Activated T-cell treated with anti-CD3 and anti-CD28 coated beads, Interleukin-2, amount 50 U/mL, for 72 hours (primary cell): ENCODE measurements around the gene STK32B. TPM values are rescaled to one million over a fixed set of nuclear protein-coding genes. Genes with fewer than 3 reads are reported as not detected.

Source experiments
- ATAC-seq, 2 donors: fragments of 150-1000 bp; cut with Tn5 transposase; replicated peaks in 1 of 2; 2 replicates each; pipeline ENCODE4 v1.10.0; 2021; ENCODE audit warnings: moderate library complexity in 2 of 2, mild to moderate bottlenecking in 1 of 2
- DNase-seq, 2 donors: peaks; one replicate each; pipeline ENCODE4 v3.0.0; 2021 to 2022; ENCODE audit warnings: mixed read lengths in 1 of 2
- H3K27ac Mint-ChIP-seq: one replicate; pipeline ENCODE4 v1.8.0; 2022; ENCODE audit warnings: mild to moderate bottlenecking, moderate library complexity, mixed read lengths
- H3K27me3 Mint-ChIP-seq: one replicate; pipeline ENCODE4 v1.8.0; 2022; ENCODE audit warnings: low read depth, mixed read lengths
- H3K36me3 Mint-ChIP-seq, 2 donors: one replicate each; pipeline ENCODE4 v1.8.0; 2022; ENCODE audit warnings: mixed read lengths in 2 of 2, mild to moderate bottlenecking in 1 of 2; ENCODE audit not compliant: insufficient read depth in 2 of 2
- H3K4me1 Mint-ChIP-seq: one replicate; pipeline ENCODE4 v1.8.0; 2022; ENCODE audit warnings: low read depth, mixed read lengths
- H3K4me3 Mint-ChIP-seq, 2 donors: one replicate each; pipeline ENCODE4 v1.8.0; 2022; ENCODE audit warnings: mild to moderate bottlenecking in 2 of 2, mixed read lengths in 2 of 2, moderate library complexity in 2 of 2
- H3K9me3 Mint-ChIP-seq, 2 donors: one replicate each; pipeline ENCODE4 v1.8.0; 2022; ENCODE audit warnings: mixed read lengths in 2 of 2
- total RNA-seq, 2 donors: library from RNA; stranded (reverse); gene quantifications; one replicate each; pipeline ENCODE4 v1.2.3, GENCODE V29; 2022

Gene STK32B
- total RNA-seq, 2 donors from 2014 or later, result not detected

GRCh38 chr4:5125321-5125720 is 74.0 kb downstream of the STK32B start:
- DNase-seq, result no peak
- no peak overlapping the region for H3K27ac Mint-ChIP-seq
- H3K9me3 Mint-ChIP-seq, result peaks cover 2 to 3% of the 10 kb centered on the region in 2 donors
- ATAC-seq, result no peak
- H3K27me3 Mint-ChIP-seq, result peaks cover 11% of the 10 kb centered on the region
- no peaks in the 10 kb centered on the region for H3K4me1 Mint-ChIP-seq
- H3K4me3 Mint-ChIP-seq, result no peak overlapping the region
- no peaks in the 10 kb centered on the region for H3K36me3 Mint-ChIP-seq

DNA sequence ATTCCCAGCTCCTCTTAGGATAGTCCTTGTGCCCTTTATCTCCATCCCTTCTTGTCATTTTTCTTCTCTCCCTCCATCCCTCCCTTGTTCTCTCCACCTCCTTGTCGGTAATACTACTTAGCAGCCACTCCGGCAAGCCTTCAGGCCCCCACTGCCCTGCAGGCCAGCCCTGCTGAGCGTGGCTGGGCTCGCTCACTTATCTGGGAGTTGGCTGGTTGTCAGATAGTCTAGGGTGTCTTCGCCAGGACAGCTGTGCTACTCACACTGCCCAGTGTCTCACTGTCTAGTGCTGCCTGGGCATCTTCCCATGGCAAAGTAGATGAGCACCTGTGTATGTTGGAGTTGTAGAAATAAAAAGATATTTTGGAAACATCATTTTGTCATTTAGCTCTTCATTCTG is 75.0 kb downstream of the STK32B start:
- Mint-ChIP-seq H3K9me3 (peaks cover 2 to 3% of the 10 kb centered on the region in 2 donors), H3K27me3 (peaks cover 12% of the 10 kb centered on the region), H3K36me3 (no peaks in the 10 kb centered on the region), H3K27ac (no peak overlapping the region), H3K4me3 (no peak overlapping the region), H3K4me1 (no peaks in the 10 kb centered on the region)
- ATAC-seq (no peak), DNase-seq (no peak)

GRCh38 chr4:5126857-5127256 is 75.6 kb downstream of the STK32B start:
- H3K27ac Mint-ChIP-seq, result no peak overlapping the region
- H3K4me1 Mint-ChIP-seq, result no peaks in the 10 kb centered on the region
- DNase-seq (no peak), ATAC-seq (no peak)
- no peak overlapping the region for H3K4me3 Mint-ChIP-seq
- H3K27me3 Mint-ChIP-seq, result peaks cover 17% of the 10 kb centered on the region
- peaks cover 5 to 7% of the 10 kb centered on the region in 2 donors for H3K9me3 Mint-ChIP-seq
- peaks cover 0 to 2% of the 10 kb centered on the region in 2 donors for H3K36me3 Mint-ChIP-seq

GRCh38 chr4:5127556-5127955 is 76.3 kb downstream of the STK32B start:
- DNase-seq (no peak), ATAC-seq (no peak)
- H3K4me1 Mint-ChIP-seq, result no peaks in the 10 kb centered on the region
- H3K27me3 Mint-ChIP-seq, result peaks cover 17% of the 10 kb centered on the region
- no peak overlapping the region for H3K4me3 Mint-ChIP-seq
- H3K36me3 Mint-ChIP-seq, result peaks cover 0 to 3% of the 10 kb centered on the region in 2 donors
- no peak overlapping the region for H3K27ac Mint-ChIP-seq
- peaks cover 7% of the 10 kb centered on the region in 2 donors for H3K9me3 Mint-ChIP-seq

DNA sequence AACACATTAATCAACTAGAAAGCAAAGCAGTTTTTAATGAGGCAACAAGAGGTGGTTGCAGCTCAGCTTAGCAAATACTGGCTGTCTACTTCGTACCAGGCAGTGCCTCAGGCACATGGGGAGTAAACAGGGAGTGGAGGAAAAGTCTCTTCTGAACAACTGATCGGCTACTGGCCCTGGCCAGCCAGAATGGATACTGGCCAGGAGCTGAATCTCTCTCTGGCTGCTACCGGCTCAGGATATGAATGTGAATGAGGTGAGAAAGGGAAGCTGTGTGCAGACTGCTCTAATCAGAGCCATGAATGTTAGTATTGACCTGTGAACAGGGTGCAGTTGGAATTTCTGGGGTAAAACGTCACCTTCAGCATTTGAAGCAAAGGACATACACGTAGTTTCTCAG is 77.3 kb downstream of the STK32B start:
- ATAC-seq (no peak), DNase-seq (no peak)
- peaks cover 0 to 3% of the 10 kb centered on the region in 2 donors for H3K36me3 Mint-ChIP-seq
- H3K27me3 Mint-ChIP-seq, result peaks cover 17% of the 10 kb centered on the region
- H3K9me3 Mint-ChIP-seq, result peaks cover 7% of the 10 kb centered on the region in 2 donors
- H3K4me3 Mint-ChIP-seq, result no peak overlapping the region
- no peaks in the 10 kb centered on the region for H3K4me1 Mint-ChIP-seq
- H3K27ac Mint-ChIP-seq, result no peak overlapping the region

- Mint-ChIP-seq H3K9me3 (peaks cover 4 to 7% of the 10 kb centered on the region in 2 donors), H3K4me3 (no peak overlapping the region), H3K36me3 (peaks cover 0 to 3% of the 10 kb centered on the region in 2 donors), H3K4me1 (no peaks in the 10 kb centered on the region), H3K27me3 (peaks cover 6% of the 10 kb centered on the region), H3K27ac (no peak overlapping the region)
- ATAC-seq (no peak), DNase-seq (no peak)
Measured at GRCh38 chr4:5133201-5133600, 81.9 kb downstream of the STK32B start.

DNA sequence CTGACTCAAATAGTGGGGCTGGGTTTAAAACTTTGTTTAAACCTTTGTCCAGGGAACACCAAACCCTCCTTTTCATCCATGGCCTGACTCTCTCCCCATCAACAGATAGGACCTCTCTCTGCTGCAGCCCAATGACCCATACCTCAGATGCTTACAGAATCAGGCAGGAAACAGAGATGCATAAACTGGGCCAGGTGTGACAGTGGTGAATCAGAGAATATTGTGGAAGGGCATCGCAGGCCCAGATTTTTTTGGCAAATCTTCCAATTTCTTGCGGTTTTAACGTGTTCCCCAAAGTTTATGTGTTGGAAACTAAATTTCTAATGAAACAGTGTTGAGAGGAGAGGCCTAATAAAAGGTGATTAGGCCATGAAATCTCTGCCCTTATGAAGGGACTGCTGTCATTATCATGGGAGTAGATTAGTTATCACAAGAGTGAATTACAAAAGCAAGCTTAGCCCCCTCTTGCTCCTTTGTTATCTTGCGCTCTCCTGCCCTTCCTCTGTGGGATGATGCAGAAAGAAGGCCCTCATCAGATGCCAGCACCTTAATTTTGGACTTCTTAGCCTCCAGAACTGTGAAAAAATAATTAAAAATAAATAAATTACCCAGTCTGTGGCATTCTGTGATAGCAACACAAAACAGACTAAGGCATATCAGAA is 82.8 kb downstream of the STK32B start:
- H3K27ac Mint-ChIP-seq, result no peak overlapping the region
- H3K4me3 Mint-ChIP-seq, result no peak overlapping the region
- H3K36me3 Mint-ChIP-seq, result peaks cover 0 to 3% of the 10 kb centered on the region in 2 donors
- H3K4me1 Mint-ChIP-seq, result no peaks in the 10 kb centered on the region
- no peak for ATAC-seq
- peaks cover 4 to 11% of the 10 kb centered on the region in 2 donors for H3K9me3 Mint-ChIP-seq
- no peak for DNase-seq
- H3K27me3 Mint-ChIP-seq, result peaks cover 6% of the 10 kb centered on the region

GRCh38 chr4:5134620-5135019 is 83.3 kb downstream of the STK32B start:
- DNase-seq, result no peak
- Mint-ChIP-seq H3K4me1 (no peaks in the 10 kb centered on the region), H3K9me3 (peaks cover 4 to 11% of the 10 kb centered on the region in 2 donors), H3K36me3 (peaks cover 0 to 3% of the 10 kb centered on the region in 2 donors), H3K27ac (no peak overlapping the region), H3K4me3 (no peak overlapping the region), H3K27me3 (peaks cover 12% of the 10 kb centered on the region)
- no peak for ATAC-seq

DNA sequence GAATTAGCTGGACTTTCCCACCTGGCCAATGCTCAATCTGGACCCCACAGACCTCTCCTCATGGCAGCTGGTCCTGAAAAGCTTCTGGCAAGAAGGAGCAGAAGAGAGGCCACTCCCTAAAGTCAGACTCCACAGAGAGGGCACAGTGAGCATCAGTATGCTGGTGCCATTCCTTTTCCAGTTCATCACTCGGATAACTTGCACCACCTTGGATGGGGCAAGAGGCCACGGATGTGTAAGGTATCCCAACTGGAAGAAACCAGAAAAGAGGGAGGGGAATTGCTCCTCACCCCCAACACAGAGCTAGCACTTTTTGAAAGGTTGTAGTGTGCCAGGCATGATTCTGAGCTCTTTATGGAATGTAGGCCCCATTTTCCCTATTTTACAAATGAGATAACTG is 85.9 kb downstream of the STK32B start:
- H3K36me3 Mint-ChIP-seq, result peaks cover 0 to 2% of the 10 kb centered on the region in 2 donors
- DNase-seq, result no peak

GRCh38 chr4:5137927-5138326 is 86.6 kb downstream of the STK32B start:
- Mint-ChIP-seq H3K27me3 (peaks cover 5% of the 10 kb centered on the region), H3K4me3 (no peak overlapping the region), H3K36me3 (peaks cover 0 to 2% of the 10 kb centered on the region in 2 donors), H3K9me3 (peaks cover 0 to 3% of the 10 kb centered on the region in 2 donors), H3K4me1 (no peaks in the 10 kb centered on the region), H3K27ac (no peak overlapping the region)
- no peak for ATAC-seq
- no peak for DNase-seq

More for the DNA sequence above, 85.9 kb downstream of the STK32B start:
- H3K4me1 Mint-ChIP-seq, result no peaks in the 10 kb centered on the region
- no peak overlapping the region for H3K27ac Mint-ChIP-seq
- H3K27me3 Mint-ChIP-seq, result peaks cover 5% of the 10 kb centered on the region
- H3K9me3 Mint-ChIP-seq, result peaks cover 0 to 3% of the 10 kb centered on the region in 2 donors
- ATAC-seq, result no peak
- H3K4me3 Mint-ChIP-seq, result no peak overlapping the region

GRCh38 chr4:5138389-5138788 is 87.1 kb downstream of the STK32B start:
- no peak overlapping the region for H3K4me3 Mint-ChIP-seq
- H3K9me3 Mint-ChIP-seq, result peaks cover 0 to 3% of the 10 kb centered on the region in 2 donors
- peaks cover 5% of the 10 kb centered on the region for H3K27me3 Mint-ChIP-seq
- ATAC-seq (no peak), DNase-seq (no peak)
- no peaks in the 10 kb centered on the region for H3K4me1 Mint-ChIP-seq
- H3K27ac Mint-ChIP-seq, result no peak overlapping the region
- peaks cover 0 to 2% of the 10 kb centered on the region in 2 donors for H3K36me3 Mint-ChIP-seq

DNA sequence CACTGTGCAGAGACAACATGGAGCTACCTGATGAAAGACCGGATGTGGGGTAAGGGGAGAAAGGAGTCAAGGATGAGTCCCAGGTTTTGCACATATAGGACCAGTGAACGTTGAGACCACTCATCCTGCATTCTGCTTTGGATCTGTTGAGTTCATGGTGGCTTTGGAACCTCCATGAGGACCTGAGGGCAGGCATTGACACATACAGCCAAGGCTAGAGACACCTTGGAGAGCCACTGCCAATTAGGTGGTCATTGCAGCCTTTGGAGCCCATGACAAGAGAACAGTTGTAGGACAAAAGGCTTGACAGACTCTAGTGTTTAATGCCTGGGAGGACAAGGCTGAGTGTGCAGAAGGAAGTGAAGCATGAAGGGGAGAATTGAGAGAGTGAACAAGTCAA is 87.9 kb downstream of the STK32B start:
- Mint-ChIP-seq H3K27me3 (peaks cover 5% of the 10 kb centered on the region), H3K9me3 (peaks cover 0 to 3% of the 10 kb centered on the region in 2 donors), H3K27ac (no peak overlapping the region), H3K36me3 (peaks cover 0 to 2% of the 10 kb centered on the region in 2 donors), H3K4me3 (no peak overlapping the region), H3K4me1 (no peaks in the 10 kb centered on the region)
- no peak for ATAC-seq
- no peak for DNase-seq

GRCh38 chr4:5141802-5142201 is 90.5 kb downstream of the STK32B start:
- H3K4me1 Mint-ChIP-seq, result no peaks in the 10 kb centered on the region
- DNase-seq, result no peak
- H3K4me3 Mint-ChIP-seq, result no peak overlapping the region
- peaks cover 0 to 2% of the 10 kb centered on the region in 2 donors for H3K36me3 Mint-ChIP-seq
- ATAC-seq, result no peak
- peaks cover 5% of the 10 kb centered on the region for H3K27me3 Mint-ChIP-seq
- H3K27ac Mint-ChIP-seq, result no peak overlapping the region
- peaks cover 0 to 3% of the 10 kb centered on the region in 2 donors for H3K9me3 Mint-ChIP-seq

GRCh38 chr4:5142726-5143125 is 91.4 kb downstream of the STK32B start:
- H3K9me3 Mint-ChIP-seq, result peaks cover 0 to 3% of the 10 kb centered on the region in 2 donors
- no peak overlapping the region for H3K27ac Mint-ChIP-seq
- peaks cover 5% of the 10 kb centered on the region for H3K27me3 Mint-ChIP-seq
- H3K4me3 Mint-ChIP-seq, result no peak overlapping the region
- ATAC-seq (no peak), DNase-seq (no peak)
- H3K4me1 Mint-ChIP-seq, result no peaks in the 10 kb centered on the region
- peaks cover 0 to 2% of the 10 kb centered on the region in 2 donors for H3K36me3 Mint-ChIP-seq
